ENCODE data around the gene SKAP1. TPM values are rescaled to one million over a fixed set of nuclear protein-coding genes. Genes with fewer than 3 reads are reported as not detected.
"Not testable (repeated sequence)": the region's sequence is repeated elsewhere in the genome, so short reads cannot be mapped to it uniquely, and the experiment has no call there.

SKAP1 gene
- total RNA-seq, 1 donor from 2014 or later = 1.0 TPM

GRCh38 chr17:48438516-48439061 is 8.6 kb upstream of the SKAP1 start:
- Histone ChIP-seq H3K4me1 (ENCODE audit: control insufficient read depth in 3 of 3, insufficient read depth in 3 of 3, low read length in 3 of 3) (no peaks in the 10 kb centered on the region), H3K27ac (ENCODE audit: low read depth, low read length) (no peak overlapping the region), H3K36me3 (ENCODE audit: control insufficient read depth in 3 of 3, insufficient read depth in 3 of 3, low read length in 3 of 3) (no peaks in the 10 kb centered on the region), H3K27me3 (ENCODE audit: control insufficient read depth in 3 of 3, insufficient read depth in 3 of 3, low read length in 3 of 3) (peaks cover 13 to 27% (median 21%) of the 10 kb centered on the region in 3 donors), H3K9me3 (ENCODE audit: control insufficient read depth in 3 of 3, low read length in 3 of 3) (no peaks in the 10 kb centered on the region), H3K9ac (ENCODE audit: low read depth in 1 of 3, low read length in 3 of 3) (no peak overlapping the region), H3K4me3 (ENCODE audit: low read length in 3 of 3) (no peak overlapping the region)

- H3K4me1 ChIP-seq (ENCODE audit: control insufficient read depth in 3 of 3, insufficient read depth in 3 of 3, low read length in 3 of 3) = peaks cover 0 to 5% (median 0%) of the 10 kb centered on the region in 3 donors
- H3K27me3 ChIP-seq (ENCODE audit: control insufficient read depth in 3 of 3, insufficient read depth in 3 of 3, low read length in 3 of 3) = peaks cover 51 to 65% (median 51%) of the 10 kb centered on the region in 3 donors
- no peak overlapping the region for H3K4me3 ChIP-seq (ENCODE audit: low read length in 3 of 3)
- no peaks in the 10 kb centered on the region for H3K36me3 ChIP-seq (ENCODE audit: control insufficient read depth in 3 of 3, insufficient read depth in 3 of 3, low read length in 3 of 3)
- H3K9ac ChIP-seq (ENCODE audit: low read depth in 1 of 3, low read length in 3 of 3) = no peak overlapping the region
- no peaks in the 10 kb centered on the region for H3K9me3 ChIP-seq (ENCODE audit: control insufficient read depth in 3 of 3, low read length in 3 of 3)
- H3K27ac ChIP-seq (ENCODE audit: low read depth, low read length) = no peak overlapping the region
Measured at GRCh38 chr17:48433896-48434295, 3.9 kb upstream of the SKAP1 start.

GRCh38 chr17:48432820-48433775 is 3.1 kb upstream of the SKAP1 start:
- Histone ChIP-seq H3K4me3 (ENCODE audit: low read length in 3 of 3) (no peak overlapping the region), H3K9me3 (ENCODE audit: control insufficient read depth in 3 of 3, low read length in 3 of 3) (no peaks in the 10 kb centered on the region), H3K27ac (ENCODE audit: low read depth, low read length) (no peak overlapping the region), H3K27me3 (ENCODE audit: control insufficient read depth in 3 of 3, insufficient read depth in 3 of 3, low read length in 3 of 3) (peaks cover 53 to 65% (median 55%) of the 10 kb centered on the region in 3 donors), H3K4me1 (ENCODE audit: control insufficient read depth in 3 of 3, insufficient read depth in 3 of 3, low read length in 3 of 3) (peaks cover 0 to 5% (median 0%) of the 10 kb centered on the region in 3 donors), H3K36me3 (ENCODE audit: control insufficient read depth in 3 of 3, insufficient read depth in 3 of 3, low read length in 3 of 3) (no peaks in the 10 kb centered on the region), H3K9ac (ENCODE audit: low read depth in 1 of 3, low read length in 3 of 3) (no peak overlapping the region)

DNA sequence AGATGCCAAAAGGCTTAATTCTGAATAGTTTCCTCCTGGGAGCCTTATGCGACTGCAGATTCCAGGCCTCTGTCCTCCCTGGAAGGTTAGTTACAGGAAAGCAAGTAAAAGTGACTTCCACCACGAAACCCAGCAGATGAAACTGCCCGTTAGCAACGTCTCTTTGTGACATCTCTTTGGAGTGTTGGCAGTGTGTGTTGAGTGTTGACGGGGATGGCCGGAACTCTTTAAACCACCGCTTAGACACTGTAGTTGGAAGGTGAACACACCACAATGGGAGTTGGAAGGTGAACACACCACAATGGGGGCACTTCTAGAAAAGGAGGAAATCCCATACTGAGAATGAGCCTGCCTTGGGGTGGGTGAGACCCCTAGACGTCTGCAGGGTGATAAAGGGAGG is 858 bp downstream of the SKAP1 start:
- H3K27me3 ChIP-seq (ENCODE audit: control insufficient read depth in 3 of 3, insufficient read depth in 3 of 3, low read length in 3 of 3) = peaks cover 45 to 54% (median 47%) of the 10 kb centered on the region in 3 donors
- H3K4me3 ChIP-seq (ENCODE audit: low read length in 3 of 3) = no peak overlapping the region
- H3K9ac ChIP-seq (ENCODE audit: low read depth in 1 of 3, low read length in 3 of 3) = no peak overlapping the region
- H3K36me3 ChIP-seq (ENCODE audit: control insufficient read depth in 3 of 3, insufficient read depth in 3 of 3, low read length in 3 of 3) = no peaks in the 10 kb centered on the region
- no peak overlapping the region for H3K27ac ChIP-seq (ENCODE audit: low read depth, low read length)
- H3K4me1 ChIP-seq (ENCODE audit: control insufficient read depth in 3 of 3, insufficient read depth in 3 of 3, low read length in 3 of 3) = peaks cover 0 to 5% (median 0%) of the 10 kb centered on the region in 3 donors
- H3K9me3 ChIP-seq (ENCODE audit: control insufficient read depth in 3 of 3, low read length in 3 of 3) = no peaks in the 10 kb centered on the region

- H3K4me1 ChIP-seq (ENCODE audit: control insufficient read depth in 3 of 3, insufficient read depth in 3 of 3, low read length in 3 of 3) = peaks cover 0 to 5% (median 0%) of the 10 kb centered on the region in 3 donors
- H3K9me3 ChIP-seq (ENCODE audit: control insufficient read depth in 3 of 3, low read length in 3 of 3) = no peaks in the 10 kb centered on the region
- H3K36me3 ChIP-seq (ENCODE audit: control insufficient read depth in 3 of 3, insufficient read depth in 3 of 3, low read length in 3 of 3) = no peaks in the 10 kb centered on the region
- H3K27me3 ChIP-seq (ENCODE audit: control insufficient read depth in 3 of 3, insufficient read depth in 3 of 3, low read length in 3 of 3) = peaks cover 30 to 39% (median 36%) of the 10 kb centered on the region in 3 donors
- H3K4me3 ChIP-seq (ENCODE audit: low read length in 3 of 3) = no peak overlapping the region
- no peak overlapping the region for H3K9ac ChIP-seq (ENCODE audit: low read depth in 1 of 3, low read length in 3 of 3)
- H3K27ac ChIP-seq (ENCODE audit: low read depth, low read length) = no peak overlapping the region
Measured at GRCh38 chr17:48427598-48427997, 2.4 kb downstream of the SKAP1 start.

DNA sequence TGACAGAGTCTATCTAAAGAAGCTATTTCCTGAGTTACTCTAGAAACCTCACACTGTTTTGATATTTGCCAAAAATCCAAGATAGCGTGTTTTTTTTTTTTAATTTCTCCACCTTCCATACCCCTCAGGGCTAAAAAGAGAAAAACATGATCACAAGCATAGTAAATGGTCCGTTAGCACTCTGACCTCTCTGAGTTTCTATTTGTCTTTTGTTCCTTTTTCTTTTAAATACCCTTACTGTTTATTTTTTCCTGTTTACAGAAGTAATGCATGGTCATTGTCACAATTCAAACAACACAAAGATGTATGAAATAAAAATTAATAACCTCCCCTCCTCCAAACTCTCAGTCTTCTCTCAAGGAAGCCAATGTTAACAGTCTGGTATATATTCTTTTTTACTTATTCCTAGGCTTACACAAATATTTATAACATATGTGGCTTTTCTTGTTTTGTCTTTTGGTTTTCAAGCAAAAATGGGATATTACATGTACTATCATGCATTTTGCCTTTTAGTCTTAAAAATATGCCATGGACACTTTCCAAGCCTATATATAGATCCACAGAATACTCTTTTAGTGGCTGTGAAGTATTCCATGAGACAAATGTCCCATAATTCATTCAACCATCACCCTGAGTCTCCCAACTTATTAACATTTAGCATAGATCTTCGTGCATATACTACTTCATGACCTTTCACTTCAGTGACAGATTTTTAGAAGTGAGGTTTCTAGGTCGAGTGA is 3.1 kb downstream of the SKAP1 start:
- no peak overlapping the region for H3K27ac ChIP-seq (ENCODE audit: low read depth, low read length)
- no peak overlapping the region for H3K4me3 ChIP-seq (ENCODE audit: low read length in 3 of 3)

DNA sequence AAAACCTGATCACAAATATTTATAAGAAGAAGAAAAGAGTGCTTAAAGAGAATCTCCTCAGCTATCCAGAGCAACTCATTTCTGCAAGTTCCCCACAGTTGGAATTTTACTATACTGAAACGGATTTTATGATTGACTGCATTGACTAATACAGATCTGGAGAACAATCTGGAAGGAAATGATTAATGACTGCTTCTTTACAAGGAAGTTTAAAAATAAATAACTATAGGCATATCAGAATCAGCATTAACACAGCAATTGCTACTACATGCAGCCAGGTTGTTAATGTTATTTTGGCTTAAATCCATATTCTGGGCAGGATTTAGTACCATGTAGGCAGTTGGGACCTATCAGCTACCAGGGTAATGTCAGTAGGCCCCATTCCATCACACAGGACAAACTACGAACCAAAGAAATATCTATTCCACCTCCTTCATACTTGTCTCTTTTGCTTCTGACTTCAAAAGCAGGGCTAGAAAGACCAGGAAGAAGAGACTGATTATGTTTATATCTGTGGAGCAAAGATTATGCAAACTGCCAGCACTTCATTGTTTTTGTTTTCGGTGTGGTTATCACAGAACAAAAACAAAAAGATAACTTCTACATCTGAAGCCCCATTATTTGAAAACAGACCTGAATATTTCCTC is 3.9 kb downstream of the SKAP1 start:
- Histone ChIP-seq H3K4me1 (ENCODE audit: control insufficient read depth in 3 of 3, insufficient read depth in 3 of 3, low read length in 3 of 3) (peaks cover 0 to 5% (median 0%) of the 10 kb centered on the region in 3 donors), H3K27me3 (ENCODE audit: control insufficient read depth in 3 of 3, insufficient read depth in 3 of 3, low read length in 3 of 3) (peaks cover 23 to 29% (median 27%) of the 10 kb centered on the region in 3 donors), H3K36me3 (ENCODE audit: control insufficient read depth in 3 of 3, insufficient read depth in 3 of 3, low read length in 3 of 3) (no peaks in the 10 kb centered on the region), H3K27ac (ENCODE audit: low read depth, low read length) (no peak overlapping the region), H3K9ac (ENCODE audit: low read depth in 1 of 3, low read length in 3 of 3) (no peak overlapping the region), H3K9me3 (ENCODE audit: control insufficient read depth in 3 of 3, low read length in 3 of 3) (no peaks in the 10 kb centered on the region), H3K4me3 (ENCODE audit: low read length in 3 of 3) (no peak overlapping the region)

More for the DNA sequence above, 3.1 kb downstream of the SKAP1 start:
- H3K36me3 ChIP-seq (ENCODE audit: control insufficient read depth in 3 of 3, insufficient read depth in 3 of 3, low read length in 3 of 3) = no peaks in the 10 kb centered on the region
- H3K9me3 ChIP-seq (ENCODE audit: control insufficient read depth in 3 of 3, low read length in 3 of 3) = no peaks in the 10 kb centered on the region
- no peak overlapping the region for H3K9ac ChIP-seq (ENCODE audit: low read depth in 1 of 3, low read length in 3 of 3)
- H3K27me3 ChIP-seq (ENCODE audit: control insufficient read depth in 3 of 3, insufficient read depth in 3 of 3, low read length in 3 of 3) = peaks cover 29 to 37% (median 35%) of the 10 kb centered on the region in 3 donors
- H3K4me1 ChIP-seq (ENCODE audit: control insufficient read depth in 3 of 3, insufficient read depth in 3 of 3, low read length in 3 of 3) = peaks cover 0 to 5% (median 0%) of the 10 kb centered on the region in 3 donors

GRCh38 chr17:48422060-48422459 is 8.0 kb downstream of the SKAP1 start:
- not testable (repeated sequence) for H3K9me3 ChIP-seq (ENCODE audit: control insufficient read depth in 3 of 3, low read length in 3 of 3); H3K36me3 ChIP-seq (ENCODE audit: control insufficient read depth in 3 of 3, insufficient read depth in 3 of 3, low read length in 3 of 3); H3K9ac ChIP-seq (ENCODE audit: low read depth in 1 of 3, low read length in 3 of 3); H3K4me3 ChIP-seq (ENCODE audit: low read length in 3 of 3); H3K4me1 ChIP-seq (ENCODE audit: control insufficient read depth in 3 of 3, insufficient read depth in 3 of 3, low read length in 3 of 3); H3K27ac ChIP-seq (ENCODE audit: low read depth, low read length)
- peaks cover 0 to 11% (median 7%) of the 10 kb centered on the region in 3 donors for H3K27me3 ChIP-seq (ENCODE audit: control insufficient read depth in 3 of 3, insufficient read depth in 3 of 3, low read length in 3 of 3)

DNA sequence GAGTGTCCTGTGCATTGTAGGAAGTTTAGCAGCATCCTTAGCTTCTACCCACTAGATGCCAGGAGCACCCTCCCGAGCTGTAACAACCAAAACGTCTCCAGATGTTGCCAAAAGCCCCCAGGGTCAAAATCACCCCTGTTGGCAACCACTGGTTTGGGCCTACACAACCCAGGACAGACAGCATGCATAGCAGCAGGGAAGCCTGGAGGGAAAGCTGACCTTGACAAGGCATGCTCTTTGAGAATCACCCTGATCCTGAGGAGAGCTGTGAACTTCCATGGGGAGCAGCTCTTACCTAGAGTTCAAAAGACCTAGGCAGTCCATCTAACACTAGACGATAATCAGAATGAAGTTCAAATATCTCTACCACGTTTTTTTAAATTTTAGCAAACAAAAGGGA is 9.2 kb downstream of the SKAP1 start:
- Histone ChIP-seq H3K9ac (ENCODE audit: low read depth in 1 of 3, low read length in 3 of 3) (no peak overlapping the region), H3K36me3 (ENCODE audit: control insufficient read depth in 3 of 3, insufficient read depth in 3 of 3, low read length in 3 of 3) (no peaks in the 10 kb centered on the region), H3K4me3 (ENCODE audit: low read length in 3 of 3) (no peak overlapping the region), H3K4me1 (ENCODE audit: control insufficient read depth in 3 of 3, insufficient read depth in 3 of 3, low read length in 3 of 3) (no peaks in the 10 kb centered on the region), H3K27me3 (ENCODE audit: control insufficient read depth in 3 of 3, insufficient read depth in 3 of 3, low read length in 3 of 3) (peaks cover 0 to 17% (median 9%) of the 10 kb centered on the region in 3 donors), H3K27ac (ENCODE audit: low read depth, low read length) (no peak overlapping the region), H3K9me3 (ENCODE audit: control insufficient read depth in 3 of 3, low read length in 3 of 3) (no peaks in the 10 kb centered on the region)
